C4-2B (cell line): ENCODE results near the gene ZDHHC14.

Source experiments
- H3K27ac ChIP-seq: fragments of 450-650 bp; 2 replicates; pipeline ENCODE4 v1.5.1; 2017
- CTCF ChIP-seq: fragments of 450-650 bp; conservative IDR thresholded peaks from 2 replicates; pipeline ENCODE4 v1.5.1; 2017; ENCODE audit warnings: mild to moderate bottlenecking
- ZFX ChIP-seq: fragments of 450-650 bp; IDR thresholded peaks from 2 replicates; pipeline ENCODE4 v1.6.1; 2017

The ZDHHC14 gene

GRCh38 chr6:157683707-157684106 lies 302.7 kb downstream of the ZDHHC14 start:
- no peak for TF ChIP-seq CTCF
- TF ChIP-seq ZFX, result no peak
- no peak overlapping the region for H3K27ac ChIP-seq

- no peak for TF ChIP-seq ZFX
- TF ChIP-seq CTCF, result no peak
- H3K27ac ChIP-seq, result no peak overlapping the region
Observed at GRCh38 chr6:157684620-157685299, 303.8 kb downstream of the ZDHHC14 start.

GRCh38 chr6:157685596-157686280 lies 304.7 kb downstream of the ZDHHC14 start:
- TF ChIP-seq ZFX, result no peak
- no peak for TF ChIP-seq CTCF
- H3K27ac ChIP-seq, result no peak overlapping the region

GRCh38 chr6:157688275-157688959 lies 307.4 kb downstream of the ZDHHC14 start:
- H3K27ac ChIP-seq, result no peak overlapping the region
- no peak for TF ChIP-seq CTCF
- TF ChIP-seq ZFX, result no peak

GRCh38 chr6:157688960-157689599 lies 308.1 kb downstream of the ZDHHC14 start:
- TF ChIP-seq CTCF (peak; percentile 43), ZFX (no peak)
- H3K27ac ChIP-seq, result no peak overlapping the region

GRCh38 chr6:157689875-157690274 lies 308.9 kb downstream of the ZDHHC14 start:
- TF ChIP-seq ZFX (no peak), CTCF (no peak)

More at GRCh38 chr6:157689875-157690274, 308.9 kb downstream of the ZDHHC14 start:
- H3K27ac ChIP-seq, result no peak overlapping the region
